Trophoblast cell (in vitro differentiated cells and primary cell): ENCODE measurements around the gene SLC25A28.

Experiments
- DNase-seq, 2 donors: peaks; one replicate each; pipeline ENCODE4 v3.0.0-alpha.2; 2016
- H2AFZ ChIP-seq: 2 replicates; pipeline ENCODE4 v1.6.1; 2013; ENCODE audit warnings: low read length, moderate library complexity, mild to moderate bottlenecking; ENCODE audit not compliant: insufficient read depth, poor library complexity
- H2AK5ac ChIP-seq: 2 replicates; pipeline ENCODE4 v1.6.1; 2013; ENCODE audit warnings: mild to moderate bottlenecking, low read length
- H2BK120ac ChIP-seq: 2 replicates; pipeline ENCODE4 v1.6.1; 2013; ENCODE audit warnings: low read length, mild to moderate bottlenecking, moderate library complexity; ENCODE audit not compliant: insufficient read depth, poor library complexity
- H2BK12ac ChIP-seq: 2 replicates; pipeline ENCODE4 v1.6.1; 2013; ENCODE audit warnings: mild to moderate bottlenecking, low read length, moderate library complexity
- H2BK5ac ChIP-seq: 2 replicates; pipeline ENCODE4 v1.6.1; 2013; ENCODE audit warnings: low read length, low read depth, moderate library complexity, mild to moderate bottlenecking; ENCODE audit not compliant: poor library complexity
- H3K14ac ChIP-seq: 2 replicates; pipeline ENCODE4 v1.6.1; 2013; ENCODE audit warnings: mild to moderate bottlenecking, low read length
- H3K18ac ChIP-seq: 2 replicates; pipeline ENCODE4 v1.6.1; 2013; ENCODE audit warnings: mild to moderate bottlenecking, low read length
- H3K23ac ChIP-seq: 2 replicates; pipeline ENCODE4 v1.6.1; 2013; ENCODE audit warnings: low read length
- H3K27ac ChIP-seq: 2 replicates; pipeline ENCODE4 v1.5.1; 2013; ENCODE audit warnings: low read depth, mild to moderate bottlenecking, inconsistent platforms, low read length, moderate library complexity
- H3K27me3 ChIP-seq: 2 replicates; pipeline ENCODE4 v1.6.1; 2013; ENCODE audit warnings: inconsistent platforms, mild to moderate bottlenecking, low read length, moderate library complexity; ENCODE audit not compliant: insufficient read depth
- H3K36me3 ChIP-seq, 2 experiments: 1 replicate in 1 of 2; 2 replicates in 1 of 2; pipeline ENCODE4 v1.6.1; 2013; ENCODE audit warnings: low read length in 2 of 2, mild to moderate bottlenecking in 2 of 2, moderate library complexity in 1 of 2; ENCODE audit not compliant: insufficient read depth in 2 of 2, control insufficient read depth in 1 of 2
- H3K4ac ChIP-seq: 2 replicates; pipeline ENCODE4 v1.6.1; 2013; ENCODE audit warnings: low read depth, mild to moderate bottlenecking, low read length, moderate library complexity
- H3K4me1 ChIP-seq, 2 experiments: 1 replicate in 1 of 2; 2 replicates in 1 of 2; pipeline ENCODE4 v1.6.1; 2013; ENCODE audit warnings: low read length in 2 of 2, mild to moderate bottlenecking in 2 of 2, moderate library complexity in 1 of 2; ENCODE audit not compliant: insufficient read depth in 2 of 2, control insufficient read depth in 1 of 2
- H3K4me2 ChIP-seq: 2 replicates; pipeline ENCODE4 v1.6.1; 2013; ENCODE audit warnings: inconsistent platforms, mild to moderate bottlenecking, low read length, moderate library complexity
- H3K4me3 ChIP-seq: 2 replicates; pipeline ENCODE4 v1.5.1; 2013; ENCODE audit warnings: mild to moderate bottlenecking, low read depth, low read length, inconsistent platforms
- H3K79me1 ChIP-seq: one replicate; pipeline ENCODE4 v1.6.1; 2013; ENCODE audit warnings: low read length
- H3K79me2 ChIP-seq: 2 replicates; pipeline ENCODE4 v1.6.1; 2013; ENCODE audit warnings: low read length, mild to moderate bottlenecking; ENCODE audit not compliant: control insufficient read depth, insufficient read depth, poor library complexity
- H3K9ac ChIP-seq: 2 replicates; pipeline ENCODE4 v1.6.1; 2013; ENCODE audit warnings: mild to moderate bottlenecking, low read length
- H3K9me3 ChIP-seq: 2 replicates; pipeline ENCODE4 v1.6.1; 2013; ENCODE audit warnings: low read depth, mild to moderate bottlenecking, control low read depth, inconsistent platforms, low read length; ENCODE audit not compliant: insufficient read depth
- H4K12ac ChIP-seq: 2 replicates; pipeline ENCODE4 v1.6.1; 2013; ENCODE audit warnings: low read depth, mild to moderate bottlenecking, low read length, moderate library complexity
- H4K8ac ChIP-seq: 2 replicates; pipeline ENCODE4 v1.6.1; 2013; ENCODE audit warnings: low read depth, mild to moderate bottlenecking, low read length, moderate library complexity
- H4K91ac ChIP-seq: one replicate; pipeline ENCODE4 v1.6.1; 2013; ENCODE audit warnings: low read depth, mild to moderate bottlenecking, low read length, moderate library complexity
- WGBS: extraction: QIAGEN DNeasy Blood & Tissue Kit; methylation state at CpG from one replicate; pipeline ENCODE4 v1.1.7; 2013; ENCODE audit warnings: missing lambda C conversion rate; ENCODE audit not compliant: insufficient read length, insufficient coverage; ENCODE audit errors: extremely low coverage; 5-methylcytosine and 5-hydroxymethylcytosine counted together

The SLC25A28 gene

DNA sequence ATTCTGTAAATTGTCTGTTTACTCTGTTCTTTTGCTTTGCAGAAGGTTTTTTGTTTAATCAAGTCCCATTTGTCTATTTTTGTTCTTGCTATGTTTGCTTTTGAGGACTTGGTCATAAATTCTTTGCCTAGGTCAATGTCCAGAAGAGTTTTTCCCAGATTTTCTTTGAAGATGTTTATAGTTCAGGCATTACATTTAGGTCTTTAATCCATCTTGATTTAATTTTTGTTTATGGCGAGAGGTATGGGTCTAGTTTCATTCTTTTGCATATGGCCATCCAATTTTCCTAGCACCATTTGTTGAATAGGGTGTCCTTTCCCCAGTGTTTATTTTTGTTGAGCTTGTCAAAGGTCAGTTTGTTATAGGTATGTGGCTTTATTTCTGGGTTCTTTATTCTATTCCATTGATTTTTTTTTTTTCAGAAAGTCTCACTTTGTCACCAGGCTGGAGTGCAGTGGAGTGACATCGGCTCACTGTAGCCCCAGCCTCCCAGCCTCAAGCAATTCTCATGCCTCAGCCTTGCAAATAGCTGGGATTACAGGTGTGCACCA lies 27.4 kb upstream of the SLC25A28 start:
- Histone ChIP-seq H3K79me2 (no peaks in the 10 kb centered on the region), H2BK12ac (no peak overlapping the region), H3K27me3 (no peaks in the 10 kb centered on the region), H3K9me3 (no peaks in the 10 kb centered on the region), H2AFZ (no peak overlapping the region), H4K12ac (no peak overlapping the region), H3K23ac (no peak overlapping the region), H3K14ac (no peak overlapping the region), H2AK5ac (no peak overlapping the region), H3K79me1 (no peaks in the 10 kb centered on the region), H3K4me3 (no peak overlapping the region), H4K8ac (no peak overlapping the region), H4K91ac (no peak overlapping the region), H3K4me2 (no peak overlapping the region), H2BK5ac (no peak overlapping the region), H3K18ac (no peak overlapping the region), H3K36me3 (no peaks in the 10 kb centered on the region), H3K4me1 (no peaks in the 10 kb centered on the region), H3K27ac (no peak overlapping the region), H3K9ac (no peak overlapping the region), H2BK120ac (no peak overlapping the region), H3K4ac (no peak overlapping the region)
- WGBS: no CpG with 5 or more reads among the region's 2 CpGs
- no peak for DNase-seq

DNA sequence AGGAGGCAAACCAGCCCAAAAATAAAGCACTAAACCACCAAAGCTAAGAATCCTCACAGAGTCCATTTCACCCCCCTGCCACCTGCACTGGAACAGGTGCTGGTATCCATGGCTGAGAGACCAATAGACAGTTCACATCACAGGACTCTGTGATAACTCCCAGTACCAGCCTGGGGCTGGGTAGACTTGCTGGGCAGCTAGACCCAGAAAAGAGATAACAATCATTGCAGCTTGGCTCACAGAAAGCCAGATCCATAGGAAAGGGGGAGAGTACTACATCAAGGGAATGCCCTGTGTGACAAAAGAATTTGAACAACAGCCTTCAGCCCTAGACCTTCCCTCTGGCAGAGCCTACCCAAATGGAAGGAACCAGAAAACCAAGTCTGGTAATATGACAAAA lies 13.6 kb upstream of the SLC25A28 start:
- no peak for DNase-seq
- H4K91ac ChIP-seq: no peak overlapping the region
- no peak overlapping the region for H4K8ac ChIP-seq
- H3K4me1 ChIP-seq: no peaks in the 10 kb centered on the region
- H3K27me3 ChIP-seq: no peaks in the 10 kb centered on the region
- H3K79me2 ChIP-seq: no peaks in the 10 kb centered on the region
- no peaks in the 10 kb centered on the region for H3K9me3 ChIP-seq
- no peak overlapping the region for H2BK5ac ChIP-seq
- no peak overlapping the region for H3K4me2 ChIP-seq
- no peak overlapping the region for H3K23ac ChIP-seq
- H2BK12ac ChIP-seq: no peak overlapping the region
- H3K4ac ChIP-seq: no peak overlapping the region
- H3K14ac ChIP-seq: no peak overlapping the region
- H2AFZ ChIP-seq: no peak overlapping the region
- H3K9ac ChIP-seq: no peak overlapping the region
- no peak overlapping the region for H4K12ac ChIP-seq
- H3K36me3 ChIP-seq: no peaks in the 10 kb centered on the region
- H3K79me1 ChIP-seq: no peaks in the 10 kb centered on the region
- no peak overlapping the region for H3K18ac ChIP-seq
- H2BK120ac ChIP-seq: no peak overlapping the region
- H3K27ac ChIP-seq: no peak overlapping the region
- no peak overlapping the region for H2AK5ac ChIP-seq
- no peak overlapping the region for H3K4me3 ChIP-seq

DNA sequence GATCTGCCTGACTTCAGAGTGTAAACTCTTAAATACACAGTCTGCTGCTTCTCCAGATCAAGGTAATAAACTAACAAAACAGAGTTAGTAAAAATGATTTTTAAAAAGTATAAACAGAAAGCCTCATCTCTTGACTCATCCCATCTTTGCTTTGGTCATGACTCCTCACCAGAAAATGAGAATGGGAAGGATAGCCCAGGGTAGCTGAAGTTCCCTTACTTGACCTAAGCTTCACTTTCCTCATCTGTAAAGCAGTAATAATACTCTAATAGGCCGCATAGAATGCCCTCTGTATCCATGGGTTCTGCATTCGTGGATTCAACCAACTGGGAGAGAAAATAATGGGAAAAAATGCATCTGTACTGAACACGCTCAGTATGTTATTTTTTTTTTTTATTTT lies 11.3 kb upstream of the SLC25A28 start:
- H2AFZ ChIP-seq: no peak overlapping the region
- no peak overlapping the region for H2AK5ac ChIP-seq
- H3K36me3 ChIP-seq: no peaks in the 10 kb centered on the region
- H3K14ac ChIP-seq: no peak overlapping the region
- no peak overlapping the region for H3K4ac ChIP-seq
- no peak for DNase-seq
- H3K4me2 ChIP-seq: no peak overlapping the region
- H3K27ac ChIP-seq: no peak overlapping the region
- H3K79me2 ChIP-seq: no peaks in the 10 kb centered on the region
- H2BK5ac ChIP-seq: no peak overlapping the region
- H3K23ac ChIP-seq: no peak overlapping the region
- no peak overlapping the region for H2BK120ac ChIP-seq
- no peak overlapping the region for H3K4me3 ChIP-seq
- H3K9ac ChIP-seq: no peak overlapping the region
- H3K18ac ChIP-seq: no peak overlapping the region
- no peak overlapping the region for H4K8ac ChIP-seq
- no peak overlapping the region for H4K91ac ChIP-seq
- no peak overlapping the region for H2BK12ac ChIP-seq
- no CpG with 5 or more reads among the region's 3 CpGs for WGBS
- H3K4me1 ChIP-seq: no peaks in the 10 kb centered on the region
- H4K12ac ChIP-seq: no peak overlapping the region
- no peaks in the 10 kb centered on the region for H3K79me1 ChIP-seq
- no peaks in the 10 kb centered on the region for H3K9me3 ChIP-seq
- no peaks in the 10 kb centered on the region for H3K27me3 ChIP-seq

DNA sequence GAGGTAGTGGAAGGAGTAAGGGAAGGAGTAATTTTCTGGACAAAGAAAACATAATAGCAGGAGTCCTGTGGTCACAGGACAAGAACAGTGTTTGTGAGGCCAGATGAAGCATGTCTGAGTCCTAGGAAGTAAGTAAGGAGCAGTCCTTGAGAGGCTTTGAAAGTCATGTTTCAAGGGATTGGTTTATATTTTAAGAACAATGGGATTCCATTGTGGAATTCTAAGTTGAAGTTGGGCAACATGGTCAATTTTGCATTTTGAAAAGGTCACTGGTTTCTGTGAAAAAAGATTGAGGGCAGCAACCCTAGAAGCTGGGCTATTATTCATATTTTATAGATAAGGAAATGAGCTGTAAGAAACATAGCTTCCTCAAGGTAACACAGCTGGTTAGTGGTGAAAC lies 10.8 kb upstream of the SLC25A28 start:
- Histone ChIP-seq H3K4me2 (no peak overlapping the region), H2AFZ (no peak overlapping the region), H3K4ac (no peak overlapping the region), H3K9me3 (no peaks in the 10 kb centered on the region), H2AK5ac (no peak overlapping the region), H3K9ac (no peak overlapping the region), H3K79me2 (no peaks in the 10 kb centered on the region), H3K23ac (no peak overlapping the region), H3K14ac (no peak overlapping the region), H3K4me1 (no peaks in the 10 kb centered on the region), H4K12ac (no peak overlapping the region), H2BK120ac (no peak overlapping the region), H2BK5ac (no peak overlapping the region), H2BK12ac (no peak overlapping the region), H3K27ac (no peak overlapping the region), H3K18ac (no peak overlapping the region), H3K27me3 (no peaks in the 10 kb centered on the region), H3K79me1 (no peaks in the 10 kb centered on the region), H3K4me3 (no peak overlapping the region), H4K91ac (no peak overlapping the region), H4K8ac (no peak overlapping the region), H3K36me3 (no peaks in the 10 kb centered on the region)
- DNase-seq: no peak
